Measurements from ENCODE around the gene RNF8.
"Not testable (repeated sequence)": the region's sequence is repeated elsewhere in the genome, so short reads cannot be mapped to it uniquely, and the experiment has no call there.

RNF8 gene

DNA sequence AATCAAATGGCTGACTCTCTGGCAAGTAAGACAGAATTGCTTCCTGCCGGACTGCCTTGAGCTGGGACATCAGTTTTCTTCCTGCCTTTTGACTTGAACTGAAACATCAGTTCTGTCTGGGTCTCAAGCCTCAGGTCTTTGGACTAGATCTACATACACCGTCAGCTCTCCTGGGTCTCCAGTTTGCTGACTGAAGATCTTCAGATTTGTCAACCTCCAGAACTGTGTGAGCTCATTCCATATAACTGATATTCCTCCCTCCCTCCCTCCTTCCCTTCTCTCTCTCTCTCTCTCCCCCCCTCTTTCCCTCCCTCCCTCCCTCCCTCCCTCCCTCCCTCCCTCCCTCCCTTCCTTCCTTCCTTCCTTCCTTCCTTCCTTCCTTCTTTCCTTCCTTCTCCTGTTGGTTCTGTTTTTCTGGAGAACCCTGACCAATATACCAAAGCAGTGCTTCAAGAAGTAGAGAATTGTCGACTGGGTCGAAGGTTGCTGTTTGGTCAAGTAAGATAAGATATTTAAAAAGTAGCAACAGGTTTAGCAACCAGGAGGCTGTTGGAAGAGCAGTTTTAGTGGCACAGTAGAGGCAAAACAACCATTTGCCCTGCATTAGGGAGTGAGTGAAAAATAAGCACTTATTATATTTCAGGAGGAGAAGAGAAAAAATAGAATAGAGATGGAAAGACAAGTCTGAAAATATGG is 46.2 kb downstream of the RNF8 start:
- DNase-seq, result no peak

DNA sequence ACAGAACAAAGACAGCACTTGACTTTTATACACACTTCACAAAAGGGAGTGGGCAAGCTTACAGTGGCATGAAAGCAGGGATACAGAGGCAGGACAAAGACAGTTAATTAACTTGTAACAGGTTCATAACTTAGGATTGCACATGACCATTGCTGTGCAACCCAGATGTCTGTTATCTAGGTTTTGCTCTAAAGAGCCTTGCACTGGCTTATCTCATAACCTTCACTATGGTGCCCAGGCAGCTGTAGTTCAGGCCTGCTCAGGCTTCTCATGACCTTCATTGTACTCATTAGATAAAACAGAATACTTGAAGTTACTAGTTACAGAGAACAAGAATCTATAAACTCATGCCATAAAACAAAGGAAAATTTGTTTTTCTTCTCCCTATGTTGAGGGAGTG is 47.9 kb downstream of the RNF8 start:
- DNase-seq, result not testable (repeated sequence)

DNA sequence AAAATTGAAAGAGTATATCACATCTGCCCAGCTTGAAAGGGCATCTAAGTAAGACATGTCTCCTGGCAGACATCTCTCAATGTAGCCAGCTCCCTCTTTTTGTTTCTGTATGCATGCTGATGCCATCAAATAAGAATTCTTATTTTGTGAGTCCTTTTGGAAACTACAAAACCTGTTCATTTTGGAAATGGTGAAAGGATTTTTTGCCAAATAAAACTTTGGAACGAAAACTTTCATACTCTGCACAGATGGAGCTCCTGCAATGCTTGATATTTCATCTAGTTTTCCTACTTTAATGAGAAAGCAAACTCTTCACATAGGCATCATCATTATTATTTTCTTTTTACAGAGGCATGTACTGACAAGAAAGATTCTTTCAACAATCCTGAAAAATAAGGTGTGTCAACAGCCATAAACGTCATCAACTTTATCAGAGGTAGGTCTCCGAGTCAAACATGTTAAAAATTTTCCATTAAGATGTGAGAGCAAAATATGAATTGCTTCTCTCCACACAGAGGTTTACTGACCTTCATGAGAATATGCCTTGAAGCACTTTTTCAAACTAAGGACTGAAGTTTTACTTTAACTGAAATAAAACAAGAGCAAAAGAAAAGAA is 53.1 kb downstream of the RNF8 start:
- no peak for DNase-seq

DNA sequence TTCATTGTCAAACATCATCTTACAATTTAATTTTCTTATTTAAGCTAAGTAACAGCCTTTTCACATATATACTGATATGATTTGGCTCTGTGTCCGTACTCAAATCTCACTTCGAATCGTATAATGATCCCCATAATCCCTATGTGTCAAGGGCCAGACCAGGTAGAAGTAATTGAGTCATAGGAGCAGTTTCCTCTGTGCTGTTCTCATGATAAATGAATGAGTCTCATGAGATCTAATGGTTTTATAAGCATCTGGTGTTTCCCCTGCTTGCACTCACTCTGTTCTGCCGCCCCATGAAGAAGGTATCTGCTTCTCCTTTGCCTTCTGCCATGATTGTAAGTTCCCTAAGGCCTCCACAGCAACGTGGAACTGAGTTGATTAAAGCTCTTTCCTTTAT is 54.2 kb downstream of the RNF8 start:
- DNase-seq, result no peak

DNA sequence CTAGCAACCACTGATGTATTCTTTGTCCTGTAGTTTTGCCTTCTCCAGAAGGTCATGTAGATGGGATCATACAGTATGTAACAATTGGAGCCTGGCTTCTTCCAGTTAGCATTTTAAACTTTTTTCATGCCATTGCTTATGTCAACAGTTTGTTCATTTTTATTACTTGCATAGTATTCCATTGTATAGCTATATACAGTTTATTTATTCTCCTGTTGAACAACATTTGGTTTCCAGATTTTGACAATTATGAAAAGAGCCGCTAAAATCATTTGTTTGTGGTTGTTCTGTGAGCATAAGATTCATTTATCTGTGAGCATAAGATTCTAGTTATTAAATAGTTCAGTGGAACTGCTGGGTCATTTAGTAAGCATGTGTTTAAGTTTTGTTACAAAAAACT is 55.7 kb downstream of the RNF8 start:
- DNase-seq, result no peak

DNA sequence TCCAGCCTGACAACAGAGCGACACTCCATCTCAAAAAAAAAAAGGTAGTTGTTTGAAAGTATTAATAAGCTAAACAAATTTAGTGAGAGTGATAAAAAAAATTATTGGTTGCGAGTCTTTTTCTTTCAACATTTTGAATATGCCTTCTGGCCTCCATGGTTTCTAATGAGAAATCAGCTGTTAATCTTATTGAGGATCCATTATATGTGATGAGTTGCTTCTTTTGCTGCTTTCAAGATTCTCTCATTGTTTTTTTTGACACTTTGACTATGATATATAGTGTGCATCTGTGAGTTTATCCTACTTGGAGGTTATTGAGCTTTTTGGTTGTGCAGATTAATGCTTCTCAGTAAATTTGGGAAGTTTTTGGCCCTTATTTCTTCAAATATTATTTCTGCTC is 63.6 kb downstream of the RNF8 start:
- no peak for DNase-seq

DNA sequence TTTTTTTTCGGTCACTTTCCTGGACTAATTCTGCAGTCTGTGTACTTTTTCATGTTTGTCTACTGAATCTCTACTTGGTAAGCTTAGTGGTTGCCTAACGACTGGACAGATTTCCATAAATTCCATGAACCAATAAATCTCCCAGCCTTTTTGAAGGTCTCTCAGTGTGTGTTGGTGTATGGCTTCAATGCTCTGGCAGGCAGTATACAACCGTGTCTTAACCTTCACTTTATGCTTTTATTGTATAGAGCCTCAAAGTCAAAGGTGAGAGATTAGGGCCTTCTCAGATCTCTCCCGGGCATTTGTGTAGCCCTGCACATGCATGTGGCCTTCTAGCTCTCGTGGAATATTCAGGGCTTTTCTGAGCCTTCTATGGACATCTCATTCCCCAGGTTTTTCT is 64.9 kb downstream of the RNF8 start:
- no peak for DNase-seq

DNA sequence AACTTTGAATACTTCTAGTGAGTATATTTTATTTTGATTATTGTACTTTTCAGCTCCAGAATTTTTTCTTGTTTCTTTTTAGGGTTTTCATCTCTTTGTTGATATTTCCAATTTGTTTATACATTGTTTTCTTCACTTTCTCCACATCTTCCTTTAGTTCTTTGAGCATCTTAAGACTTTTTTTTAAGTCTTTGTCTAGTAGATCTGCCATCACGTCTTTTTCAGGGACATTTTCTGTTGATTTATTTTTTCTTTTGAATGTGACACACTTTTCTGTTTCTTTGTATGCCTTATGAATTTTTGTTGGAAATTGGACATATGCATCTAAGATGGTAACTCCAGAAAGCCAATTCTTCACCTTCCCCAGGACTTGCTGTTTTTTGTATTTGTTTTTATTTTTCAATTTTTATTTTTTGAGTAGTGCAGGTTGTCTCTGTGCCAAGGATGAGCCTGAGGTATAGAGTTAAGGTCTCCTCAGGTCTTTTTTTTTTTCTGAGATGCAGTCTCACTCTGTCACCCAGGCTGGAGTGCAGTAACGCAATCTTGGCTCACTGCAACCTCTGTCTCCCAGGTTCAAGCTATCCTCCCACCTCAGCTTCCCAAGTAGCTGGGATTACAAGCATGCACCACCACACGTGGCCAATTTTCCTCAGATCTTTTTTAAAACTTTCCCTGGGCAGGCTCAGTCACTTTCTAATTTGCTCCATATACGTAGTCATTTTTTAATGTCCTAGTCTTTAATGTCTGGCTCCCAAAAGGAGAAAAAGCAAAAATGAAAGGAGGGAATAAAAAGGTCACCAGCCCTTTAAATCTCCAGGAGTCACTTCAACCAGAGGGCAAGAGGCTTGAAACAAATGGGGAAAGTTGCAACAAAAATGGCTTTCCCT is 72.5 kb downstream of the RNF8 start:
- DNase-seq, result no peak

DNA sequence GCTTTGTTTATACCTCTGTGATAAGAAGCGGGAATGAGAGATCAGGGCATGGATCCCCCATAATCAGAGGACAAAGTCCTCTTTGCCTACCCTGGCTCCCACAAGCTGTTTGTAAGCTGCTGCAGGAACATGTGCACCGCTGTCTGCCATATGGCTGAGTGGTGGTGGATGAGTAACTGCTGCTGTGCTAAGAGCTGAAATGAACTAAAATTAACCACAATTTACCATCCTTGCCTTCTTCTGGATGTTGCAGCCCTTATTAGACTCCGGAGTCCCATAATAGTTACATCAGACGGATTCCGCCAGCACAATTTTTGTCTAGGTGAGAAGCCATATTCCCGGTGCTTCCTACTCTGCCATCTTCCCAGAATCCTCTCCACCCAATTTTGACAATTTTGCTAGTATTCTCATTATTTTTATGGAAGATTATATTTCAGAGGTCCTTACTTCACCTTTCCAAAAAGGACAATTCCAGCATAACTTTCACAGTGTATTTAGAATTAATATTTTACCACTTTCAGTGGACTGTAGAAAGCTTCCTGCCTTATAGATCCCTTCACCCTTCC is 73.2 kb downstream of the RNF8 start:
- DNase-seq, result no peak

DNA sequence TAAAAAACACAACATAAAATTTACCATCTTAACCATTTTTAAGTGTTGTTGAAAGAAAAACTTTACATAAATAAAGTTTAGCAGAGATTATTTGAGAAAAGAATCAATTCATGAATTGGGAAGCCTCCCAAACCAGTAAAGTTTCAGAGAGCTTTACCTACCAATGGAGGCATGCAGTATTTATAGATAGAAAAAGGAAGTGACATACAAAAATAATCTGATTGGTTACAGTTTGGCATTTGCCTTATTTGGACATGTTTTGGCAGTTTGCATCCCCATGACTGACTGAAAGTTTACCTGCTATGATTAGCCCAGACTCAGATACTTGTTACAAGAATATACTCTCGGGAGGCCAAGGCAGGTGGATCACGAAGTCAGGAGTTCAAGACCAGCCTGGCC is 75.6 kb downstream of the RNF8 start:
- no peak for DNase-seq

DNA sequence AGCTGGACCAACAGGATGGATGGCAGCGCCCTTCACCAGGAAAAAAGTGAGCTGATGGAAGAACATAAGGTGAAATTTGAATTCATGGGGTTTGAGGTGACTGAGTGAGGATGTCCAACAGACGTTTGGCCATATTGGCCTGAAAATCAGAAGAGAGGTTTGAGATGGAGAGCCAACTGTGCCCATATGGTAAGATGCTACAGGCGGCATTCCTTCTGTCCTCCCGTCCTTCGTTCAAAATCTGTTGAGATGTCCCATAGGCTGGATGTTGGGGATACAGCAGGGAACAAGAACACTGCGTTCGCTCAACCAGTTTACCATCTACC is 78.8 kb downstream of the RNF8 start:
- no peak for DNase-seq

DNA sequence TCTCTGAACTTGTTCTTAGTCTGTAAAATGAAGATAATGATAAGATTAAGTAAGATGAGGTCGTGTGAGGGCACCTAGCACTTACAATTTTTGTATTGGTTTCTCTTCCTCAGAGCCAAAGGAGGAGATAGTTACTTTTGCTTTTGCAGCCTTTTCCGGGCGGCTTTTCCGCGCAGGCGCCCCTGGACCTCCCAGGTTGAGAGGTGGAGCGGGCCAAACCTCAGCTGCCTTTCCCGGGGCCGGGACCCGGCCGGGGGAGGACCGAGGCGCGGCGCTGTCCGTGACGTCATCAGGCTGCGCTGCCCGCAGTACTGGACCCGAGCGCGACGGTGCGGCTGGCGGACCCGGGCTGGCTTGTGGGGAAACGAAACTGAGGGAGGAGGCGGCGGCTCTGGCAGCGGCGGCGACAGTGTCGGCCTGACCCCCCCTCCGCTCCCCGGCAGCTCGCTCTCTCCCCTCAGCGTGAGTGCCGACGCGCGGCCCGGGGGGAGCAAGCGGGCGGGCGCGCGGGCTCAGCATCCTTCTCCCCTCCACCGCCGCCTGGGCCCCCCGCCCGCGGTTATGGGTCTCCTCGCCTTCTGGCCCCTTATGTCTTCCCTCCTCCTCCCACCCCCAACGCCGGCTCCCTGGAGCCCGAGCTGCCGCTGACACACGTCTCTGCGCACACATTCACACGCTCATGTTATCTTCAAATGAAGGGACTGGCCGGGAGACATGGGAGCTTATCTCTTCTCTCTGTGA is 79.3 kb downstream of the RNF8 start, which contains the start of gene CMTR1:
Gene CMTR1 (plus strand): TSS at position 306 of the 741 bp plus-strand sequence. CDS start 2,409 bp downstream, outside the sequence.
- peak; percentile 93 to 96 (median 95) for DNase-seq

DNA sequence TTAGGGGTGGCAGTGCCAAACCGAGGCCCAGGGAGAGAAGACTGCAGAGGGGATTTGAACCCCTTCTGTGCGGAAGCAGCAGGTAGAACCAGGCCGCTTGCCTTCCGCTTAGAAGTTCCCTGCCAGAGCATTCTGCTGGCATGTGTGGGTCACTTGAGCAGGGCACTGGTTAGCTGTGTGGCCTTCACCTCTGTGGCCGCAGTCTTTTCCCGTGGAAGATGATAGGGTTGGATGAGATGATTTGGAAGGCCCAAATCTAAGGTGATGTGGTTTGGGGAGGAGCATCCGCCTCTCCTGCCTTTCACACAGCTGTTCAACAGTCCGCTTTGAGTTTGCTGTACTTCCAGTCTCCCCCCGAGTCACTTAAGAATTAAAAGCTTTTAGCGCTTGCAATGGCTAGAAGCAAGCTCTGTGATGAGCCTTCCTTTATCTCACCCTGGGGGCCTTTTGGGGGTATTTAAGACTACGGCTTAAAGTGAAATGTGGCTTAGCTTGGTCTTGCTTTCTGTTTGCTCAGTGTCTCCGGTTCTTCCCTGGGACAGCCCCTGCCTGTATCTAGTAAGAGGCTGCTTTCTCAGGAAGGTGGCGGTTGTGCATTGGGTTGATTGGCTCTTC is 80.0 kb downstream of the RNF8 start:
- peak in 4 of 5 donors; percentile 12 to 45 (median 18) for DNase-seq

DNA sequence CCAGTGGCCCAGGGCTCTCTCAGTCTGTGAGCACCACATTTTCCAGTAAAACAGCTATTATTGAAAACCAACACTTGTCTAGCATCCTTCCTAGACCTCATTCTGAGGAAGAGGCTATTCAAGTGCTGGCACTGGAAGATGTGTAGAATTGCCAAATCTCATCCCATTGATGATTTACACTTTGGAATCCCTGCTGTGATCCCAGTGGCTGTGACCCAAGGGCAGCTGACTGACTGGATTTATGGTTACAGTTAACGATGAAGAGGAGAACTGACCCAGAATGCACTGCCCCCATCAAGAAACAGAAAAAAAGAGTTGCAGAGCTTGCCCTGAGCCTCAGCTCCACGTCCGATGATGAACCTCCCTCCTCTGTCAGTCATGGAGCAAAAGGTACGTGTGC is 81.6 kb downstream of the RNF8 start:
- DNase-seq, result no peak

DNA sequence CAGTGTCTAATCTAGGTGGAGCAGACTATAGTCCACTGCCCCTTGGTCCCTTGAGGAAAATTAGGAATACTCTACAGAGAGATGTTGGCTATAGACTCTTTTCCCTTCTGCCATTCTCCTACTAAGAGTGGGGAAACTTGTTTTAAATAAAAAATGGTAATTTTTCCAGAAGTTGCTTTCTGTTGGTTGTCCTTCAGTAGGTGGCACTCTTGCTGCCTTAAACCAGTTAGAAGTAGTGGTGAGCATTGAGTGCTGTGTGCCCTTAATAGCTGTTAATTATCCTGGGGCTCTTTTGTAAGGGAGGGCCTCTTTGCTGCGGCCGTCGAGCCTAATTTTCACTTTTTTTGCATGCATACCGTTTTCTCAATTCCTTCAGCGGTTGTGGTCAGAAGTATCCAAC is 82.0 kb downstream of the RNF8 start:
- no peak for DNase-seq

DNA sequence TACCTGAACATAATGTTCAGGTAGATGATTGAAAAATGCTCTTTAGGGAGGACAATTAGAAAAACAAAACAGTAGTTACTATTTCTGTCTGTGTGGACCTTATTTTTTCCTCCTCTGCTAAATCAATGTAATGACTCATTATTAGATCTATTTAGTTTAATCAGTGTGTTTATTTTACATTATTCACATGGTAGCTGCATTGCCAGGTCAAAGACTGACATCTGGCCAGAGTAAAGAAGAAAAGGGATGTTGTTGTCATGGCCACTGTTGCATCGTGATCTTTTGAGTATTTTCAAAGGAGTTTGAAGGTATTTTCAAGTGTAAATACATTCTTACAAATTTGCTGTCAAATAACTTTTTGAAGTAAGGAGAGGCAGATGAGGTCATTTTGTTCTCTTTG is 85.1 kb downstream of the RNF8 start:
- no peak for DNase-seq

DNA sequence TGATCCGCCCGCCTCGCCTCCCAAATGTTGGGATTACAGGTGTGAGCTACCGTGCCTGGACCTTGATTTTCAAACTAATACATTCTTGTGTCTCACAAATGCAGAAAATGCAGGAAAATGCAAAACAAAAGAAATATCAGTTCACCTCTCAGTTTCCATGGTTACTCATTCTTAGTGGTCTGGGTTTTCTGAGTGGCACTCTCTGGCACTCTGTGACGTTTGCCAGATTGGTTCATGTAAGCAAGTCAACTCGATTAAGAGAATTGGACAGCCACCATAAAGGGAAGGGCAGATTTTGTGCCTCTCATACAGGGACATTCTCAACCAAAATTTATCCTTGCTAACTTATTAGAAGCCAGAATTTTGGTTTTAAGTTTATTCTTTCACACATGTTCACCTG is 87.9 kb downstream of the RNF8 start:
- DNase-seq, result no peak

DNA sequence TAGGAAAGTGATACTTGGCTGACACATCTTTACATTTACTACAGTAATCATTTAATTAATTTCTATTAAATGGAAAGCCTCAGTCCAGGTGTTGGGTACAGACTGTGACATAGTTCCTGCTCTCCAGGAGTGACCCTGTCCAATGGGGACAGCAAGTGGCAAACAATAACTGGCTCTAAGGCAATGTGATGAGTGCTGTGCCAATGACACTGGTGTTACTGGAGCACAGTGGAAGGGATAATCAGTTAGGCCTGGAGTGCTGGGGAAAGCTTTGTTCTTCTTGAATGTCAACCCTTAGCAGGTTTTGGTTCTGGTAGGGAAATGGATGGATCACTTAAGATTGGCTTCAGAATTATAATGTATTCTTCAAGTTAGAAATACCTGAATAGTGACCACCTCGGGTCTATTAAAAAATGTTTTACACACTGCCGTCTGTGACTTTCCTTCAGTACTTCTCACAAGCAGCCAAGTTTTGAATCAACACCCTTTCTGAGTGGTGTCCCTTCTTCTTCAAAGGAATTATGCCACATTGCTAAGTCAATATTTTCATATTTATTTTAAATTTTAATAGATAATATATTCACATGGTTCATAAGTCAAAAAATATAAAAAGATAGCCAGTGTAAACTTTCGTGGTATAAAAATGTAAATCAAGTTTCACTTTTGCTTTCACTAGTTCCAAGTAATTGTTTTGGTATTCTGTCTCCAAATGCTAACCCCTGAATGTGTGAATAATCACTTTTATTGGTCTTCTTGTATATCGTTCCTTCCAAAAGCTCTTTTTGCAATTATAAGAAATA is 88.8 kb downstream of the RNF8 start:
- no peak for DNase-seq

DNA sequence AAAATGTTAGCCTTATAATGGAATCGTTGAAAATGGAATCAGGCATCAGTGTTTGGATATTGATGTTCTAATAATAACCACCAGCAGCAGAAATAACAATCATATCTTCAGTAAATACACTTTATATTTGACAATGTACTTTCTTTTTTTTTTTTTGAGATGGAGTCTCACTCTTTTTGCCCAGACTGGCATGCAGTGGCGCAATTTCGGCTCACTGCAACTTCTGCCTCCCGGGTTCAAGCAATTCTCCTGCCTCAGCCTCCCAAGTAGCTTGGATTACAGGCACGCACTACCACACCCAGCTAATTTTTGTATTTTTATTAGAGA is 89.4 kb downstream of the RNF8 start:
- DNase-seq, result not testable (repeated sequence)
